GM23338 (cell line): ENCODE data around the gene THTPA. TPM values are rescaled to one million over a fixed set of nuclear protein-coding genes. Genes with fewer than 3 reads are reported as not detected.

Experiments
- ATAC-seq: fragments of 200-7000 bp; cut with Tn5 transposase; 3 replicates; pipeline ENCODE4 v1.9.1; 2020
- DNase-seq: peaks from one replicate; pipeline ENCODE4 v3.0.0-alpha.2; 2015; ENCODE audit warnings: low spot score
- H2AFZ ChIP-seq: fragments of 200-600 bp; sonication (generic); 2 replicates; pipeline ENCODE4 v1.8.0; 2016; ENCODE audit warnings: antibody characterized with exemption, mild to moderate bottlenecking, moderate library complexity
- H3F3A ChIP-seq: fragments of 200-600 bp; sonication (generic); replicated peaks from 2 replicates; pipeline ENCODE4 v1.8.0; 2017; ENCODE audit warnings: antibody characterized with exemption, mixed run types, low read depth
- H3K27ac ChIP-seq: fragments of 200-600 bp; sonication (generic); 2 replicates; pipeline ENCODE4 v1.6.1; 2016; ENCODE audit warnings: low read depth
- H3K27me3 ChIP-seq: fragments of 200-600 bp; sonication (generic); 2 replicates; pipeline ENCODE4 v1.8.0; 2016; ENCODE audit warnings: mild to moderate bottlenecking, mixed run types, moderate library complexity; ENCODE audit not compliant: insufficient read depth
- H3K36me3 ChIP-seq: fragments of 200-600 bp; sonication (generic); 2 replicates; pipeline ENCODE4 v1.8.0; 2016; ENCODE audit warnings: mild to moderate bottlenecking; ENCODE audit not compliant: insufficient read depth
- H3K4me1 ChIP-seq: fragments of 200-600 bp; sonication (generic); 2 replicates; pipeline ENCODE4 v1.8.0; 2016; ENCODE audit warnings: mild to moderate bottlenecking, moderate library complexity; ENCODE audit not compliant: insufficient read depth
- H3K4me2 ChIP-seq: fragments of 200-600 bp; sonication (generic); 2 replicates; pipeline ENCODE4 v1.7.1; 2017; ENCODE audit warnings: mixed run types
- H3K4me3 ChIP-seq: fragments of 200-600 bp; sonication (generic); 2 replicates; pipeline ENCODE4 v1.6.1; 2016; ENCODE audit warnings: mixed run types
- H3K79me2 ChIP-seq: fragments of 200-600 bp; sonication (generic); replicated peaks from 2 replicates; pipeline ENCODE4 v1.8.0; 2017; ENCODE audit warnings: mild to moderate bottlenecking; ENCODE audit not compliant: insufficient read depth
- H3K9me2 ChIP-seq: fragments of 200-600 bp; sonication (generic); 2 replicates; pipeline ENCODE4 v1.8.0; 2017; ENCODE audit not compliant: insufficient read depth
- H4K20me1 ChIP-seq: fragments of 200-600 bp; sonication (generic); replicated peaks from 2 replicates; pipeline ENCODE4 v1.8.0; 2017; ENCODE audit warnings: mild to moderate bottlenecking; ENCODE audit not compliant: insufficient read depth
- H3K27ac Mint-ChIP-seq: 2 replicates; pipeline ENCODE4 v1.8.0; 2020; ENCODE audit warnings: inconsistent platforms, mild to moderate bottlenecking, moderate library complexity, mixed read lengths
- H3K27me3 Mint-ChIP-seq: 3 replicates; pipeline ENCODE4 v1.8.0; 2022; ENCODE audit warnings: low read depth, mild to moderate bottlenecking, moderate library complexity, mixed read lengths, inconsistent platforms; ENCODE audit not compliant: insufficient read depth, poor library complexity
- H3K36me3 Mint-ChIP-seq: 3 replicates; pipeline ENCODE4 v1.8.0; 2021; ENCODE audit warnings: low read depth, mild to moderate bottlenecking, inconsistent platforms, moderate library complexity, mixed read lengths
- H3K4me1 Mint-ChIP-seq: 3 replicates; pipeline ENCODE4 v1.8.0; 2020; ENCODE audit warnings: mild to moderate bottlenecking, inconsistent platforms, mixed read lengths
- H3K4me3 Mint-ChIP-seq: 3 replicates; pipeline ENCODE4 v1.8.0; 2021; ENCODE audit warnings: moderate library complexity, mild to moderate bottlenecking, inconsistent platforms, mixed read lengths
- H3K9me3 Mint-ChIP-seq: 3 replicates; pipeline ENCODE4 v1.8.0; 2020; ENCODE audit warnings: moderate library complexity, mild to moderate bottlenecking, inconsistent platforms, mixed read lengths
- JUNB ChIP-seq: IDR thresholded peaks from one replicate; pipeline ENCODE4 v1.6.1; 2016; ENCODE audit warnings: antibody characterized with exemption; ENCODE audit not compliant: unreplicated experiment
- POLR2AphosphoS5 ChIP-seq: IDR thresholded peaks from 2 replicates; pipeline ENCODE4 v1.6.1; 2016; ENCODE audit warnings: antibody characterized with exemption, low read depth
- STAT1 ChIP-seq: IDR thresholded peaks from one replicate; pipeline ENCODE4 v1.6.1; 2016; ENCODE audit warnings: antibody characterized with exemption; ENCODE audit not compliant: unreplicated experiment
- ZNF114 ChIP-seq: fragments of 250-450 bp; sonication (Bioruptor Pico); IDR thresholded peaks from 2 replicates; pipeline ENCODE4 v1.5.0; 2020; ENCODE audit warnings: mild to moderate bottlenecking, moderate library complexity
- long read RNA-seq: library from polyadenylated mRNA; unstranded; transcript quantifications from one replicate; pipeline ENCODE4 v2.0.0, GENCODE V29; 2020; ENCODE audit not compliant: unreplicated experiment
- polyA plus RNA-seq: library from polyadenylated mRNA; unstranded; fragments of >200 nt; fragmentation: Nextera tagmentation; extraction: Ambion mirVana; gene quantifications from 2 replicates; pipeline ENCODE4 v1.2.1, GENCODE V29; 2016
- total RNA-seq: library from RNA; depleted of rRNA; stranded (reverse); fragments of >200 nt; shearing (Covaris generic); gene quantifications from 2 replicates; pipeline ENCODE4 v1.2.3, GENCODE V29; 2014; rRNA removed
- TF ChIP-seq, protein P1 (sequence below): fragments of 250-450 bp; sonication (Bioruptor Pico); IDR thresholded peaks from 2 replicates; pipeline ENCODE4 v1.5.0; 2020; ENCODE audit warnings: mild to moderate bottlenecking, moderate library complexity
- TF ChIP-seq, protein P2 (sequence below): IDR thresholded peaks from 2 replicates; pipeline ENCODE4 v1.6.1; 2016; ENCODE audit warnings: antibody characterized with exemption

Gene THTPA, protein sequence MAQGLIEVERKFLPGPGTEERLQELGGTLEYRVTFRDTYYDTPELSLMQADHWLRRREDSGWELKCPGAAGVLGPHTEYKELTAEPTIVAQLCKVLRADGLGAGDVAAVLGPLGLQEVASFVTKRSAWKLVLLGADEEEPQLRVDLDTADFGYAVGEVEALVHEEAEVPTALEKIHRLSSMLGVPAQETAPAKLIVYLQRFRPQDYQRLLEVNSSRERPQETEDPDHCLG
- total RNA-seq (15.0 and 21.3 TPM in 2 replicates), polyA plus RNA-seq (6.3 and 8.6 TPM in 2 replicates)
- long read RNA-seq, transcript THTPA-205 (2 exons, 571 nt): major isoform, 10 of 34 reads
- long read RNA-seq, transcript THTPA-201 (2 exons, 2,860 nt): major isoform, 10 of 34 reads
- long read RNA-seq, partial matches to known transcripts: 1 of 34 reads
- long read RNA-seq, other reads (novel, unspliced or antisense): 3 of 34 reads

DNA sequence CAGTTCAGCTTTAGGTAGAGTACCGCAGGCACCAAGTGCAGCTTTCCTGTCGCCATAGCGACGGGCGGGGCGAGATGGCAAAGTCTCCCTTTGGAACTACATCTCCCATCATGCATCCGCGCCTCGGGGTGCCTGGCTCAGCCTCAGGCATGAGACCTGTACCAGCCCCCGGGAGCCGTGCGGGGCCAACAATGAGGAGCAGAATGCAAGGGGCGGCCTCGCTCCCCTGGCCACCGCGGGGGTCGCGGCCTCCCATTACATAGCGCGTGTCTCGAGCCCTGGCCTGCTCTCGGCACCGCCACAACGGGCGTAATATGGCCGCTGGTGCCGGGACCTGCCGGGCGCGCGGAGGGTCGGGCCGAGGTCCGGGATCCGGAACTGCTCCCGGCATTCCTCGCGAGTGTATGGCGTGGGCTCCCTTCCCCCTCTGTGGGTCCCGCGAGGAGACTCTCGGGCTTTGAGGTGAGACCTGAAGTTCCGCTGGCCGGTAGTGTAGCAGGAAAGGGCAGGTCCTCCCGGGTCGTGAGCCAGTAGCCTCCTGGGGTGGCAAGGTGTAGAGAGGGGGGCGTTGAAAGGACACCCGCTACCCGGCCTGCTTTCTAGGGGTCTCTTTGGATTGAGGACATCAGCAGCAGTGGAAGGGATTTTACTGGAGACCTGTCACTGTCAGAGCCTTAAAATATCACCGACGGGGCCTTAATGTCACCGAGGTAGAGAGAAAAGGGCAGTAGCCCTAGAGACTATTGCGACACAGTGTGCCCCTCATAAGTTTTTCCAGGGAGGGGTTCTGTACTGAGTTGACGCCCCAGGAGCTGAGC lies at the start of gene THTPA:
THTPA (plus strand) TSS at position 390 of the 818 bp plus-strand sequence. CDS start 487 bp downstream, outside the sequence.
- H3K36me3 Mint-ChIP-seq: peaks cover 33% of the 10 kb centered on the region
- Histone ChIP-seq H3K9me2 (no peaks in the 10 kb centered on the region), H3K79me2 (peaks cover 20% of the 10 kb centered on the region), H3K4me1 (peaks cover 42% of the 10 kb centered on the region), H3K4me2 (peak within 1 kb of the TSS; percentile 95), H4K20me1 (no peaks in the 10 kb centered on the region; the same call in 1 of the 2 replicates), H3K36me3 (no peaks in the 10 kb centered on the region; the same call in 1 of the 2 replicates), H2AFZ (peak within 1 kb of the TSS; percentile 95), H3K27ac (peak within 1 kb of the TSS; percentile 90), H3K27me3 (no peaks in the 10 kb centered on the region), H3K4me3 (peak within 1 kb of the TSS; percentile 74), H3F3A (peaks cover 13% of the 10 kb centered on the region; the same call in 1 of the 2 replicates)
- H3K4me3 Mint-ChIP-seq: peak within 1 kb of the TSS; percentile 92
- peak within 1 kb of the TSS; percentile 92 for H3K27ac Mint-ChIP-seq
- TF ChIP-seq JUNB (no peak), STAT1 (no peak), POLR2AphosphoS5 (peak; percentile 34), ZNF114 (CRISPR knock-in tag) (no peak)
- TF ChIP-seq, protein P1, sequence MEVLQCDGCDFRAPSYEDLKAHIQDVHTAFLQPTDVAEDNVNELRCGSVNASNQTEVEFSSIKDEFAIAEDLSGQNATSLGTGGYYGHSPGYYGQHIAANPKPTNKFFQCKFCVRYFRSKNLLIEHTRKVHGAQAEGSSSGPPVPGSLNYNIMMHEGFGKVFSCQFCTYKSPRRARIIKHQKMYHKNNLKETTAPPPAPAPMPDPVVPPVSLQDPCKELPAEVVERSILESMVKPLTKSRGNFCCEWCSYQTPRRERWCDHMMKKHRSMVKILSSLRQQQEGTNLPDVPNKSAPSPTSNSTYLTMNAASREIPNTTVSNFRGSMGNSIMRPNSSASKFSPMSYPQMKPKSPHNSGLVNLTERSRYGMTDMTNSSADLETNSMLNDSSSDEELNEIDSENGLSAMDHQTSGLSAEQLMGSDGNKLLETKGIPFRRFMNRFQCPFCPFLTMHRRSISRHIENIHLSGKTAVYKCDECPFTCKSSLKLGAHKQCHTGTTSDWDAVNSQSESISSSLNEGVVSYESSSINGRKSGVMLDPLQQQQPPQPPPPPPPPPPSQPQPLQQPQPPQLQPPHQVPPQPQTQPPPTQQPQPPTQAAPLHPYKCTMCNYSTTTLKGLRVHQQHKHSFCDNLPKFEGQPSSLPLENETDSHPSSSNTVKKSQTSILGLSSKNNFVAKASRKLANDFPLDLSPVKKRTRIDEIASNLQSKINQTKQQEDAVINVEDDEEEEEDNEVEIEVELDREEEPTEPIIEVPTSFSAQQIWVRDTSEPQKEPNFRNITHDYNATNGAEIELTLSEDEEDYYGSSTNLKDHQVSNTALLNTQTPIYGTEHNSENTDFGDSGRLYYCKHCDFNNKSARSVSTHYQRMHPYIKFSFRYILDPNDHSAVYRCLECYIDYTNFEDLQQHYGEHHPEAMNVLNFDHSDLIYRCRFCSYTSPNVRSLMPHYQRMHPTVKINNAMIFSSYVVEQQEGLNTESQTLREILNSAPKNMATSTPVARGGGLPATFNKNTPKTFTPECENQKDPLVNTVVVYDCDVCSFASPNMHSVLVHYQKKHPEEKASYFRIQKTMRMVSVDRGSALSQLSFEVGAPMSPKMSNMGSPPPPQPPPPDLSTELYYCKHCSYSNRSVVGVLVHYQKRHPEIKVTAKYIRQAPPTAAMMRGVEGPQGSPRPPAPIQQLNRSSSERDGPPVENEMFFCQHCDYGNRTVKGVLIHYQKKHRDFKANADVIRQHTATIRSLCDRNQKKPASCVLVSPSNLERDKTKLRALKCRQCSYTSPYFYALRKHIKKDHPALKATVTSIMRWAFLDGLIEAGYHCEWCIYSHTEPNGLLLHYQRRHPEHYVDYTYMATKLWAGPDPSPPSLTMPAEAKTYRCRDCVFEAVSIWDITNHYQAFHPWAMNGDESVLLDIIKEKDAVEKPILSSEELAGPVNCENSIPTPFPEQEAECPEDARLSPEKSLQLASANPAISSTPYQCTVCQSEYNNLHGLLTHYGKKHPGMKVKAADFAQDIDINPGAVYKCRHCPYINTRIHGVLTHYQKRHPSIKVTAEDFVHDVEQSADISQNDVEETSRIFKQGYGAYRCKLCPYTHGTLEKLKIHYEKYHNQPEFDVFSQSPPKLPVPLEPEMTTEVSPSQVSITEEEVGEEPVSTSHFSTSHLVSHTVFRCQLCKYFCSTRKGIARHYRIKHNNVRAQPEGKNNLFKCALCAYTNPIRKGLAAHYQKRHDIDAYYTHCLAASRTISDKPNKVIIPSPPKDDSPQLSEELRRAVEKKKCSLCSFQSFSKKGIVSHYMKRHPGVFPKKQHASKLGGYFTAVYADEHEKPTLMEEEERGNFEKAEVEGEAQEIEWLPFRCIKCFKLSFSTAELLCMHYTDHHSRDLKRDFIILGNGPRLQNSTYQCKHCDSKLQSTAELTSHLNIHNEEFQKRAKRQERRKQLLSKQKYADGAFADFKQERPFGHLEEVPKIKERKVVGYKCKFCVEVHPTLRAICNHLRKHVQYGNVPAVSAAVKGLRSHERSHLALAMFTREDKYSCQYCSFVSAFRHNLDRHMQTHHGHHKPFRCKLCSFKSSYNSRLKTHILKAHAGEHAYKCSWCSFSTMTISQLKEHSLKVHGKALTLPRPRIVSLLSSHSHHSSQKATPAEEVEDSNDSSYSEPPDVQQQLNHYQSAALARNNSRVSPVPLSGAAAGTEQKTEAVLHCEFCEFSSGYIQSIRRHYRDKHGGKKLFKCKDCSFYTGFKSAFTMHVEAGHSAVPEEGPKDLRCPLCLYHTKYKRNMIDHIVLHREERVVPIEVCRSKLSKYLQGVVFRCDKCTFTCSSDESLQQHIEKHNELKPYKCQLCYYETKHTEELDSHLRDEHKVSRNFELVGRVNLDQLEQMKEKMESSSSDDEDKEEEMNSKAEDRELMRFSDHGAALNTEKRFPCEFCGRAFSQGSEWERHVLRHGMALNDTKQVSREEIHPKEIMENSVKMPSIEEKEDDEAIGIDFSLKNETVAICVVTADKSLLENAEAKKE (CRISPR knock-in tag): no peak
- TF ChIP-seq, protein P2, sequence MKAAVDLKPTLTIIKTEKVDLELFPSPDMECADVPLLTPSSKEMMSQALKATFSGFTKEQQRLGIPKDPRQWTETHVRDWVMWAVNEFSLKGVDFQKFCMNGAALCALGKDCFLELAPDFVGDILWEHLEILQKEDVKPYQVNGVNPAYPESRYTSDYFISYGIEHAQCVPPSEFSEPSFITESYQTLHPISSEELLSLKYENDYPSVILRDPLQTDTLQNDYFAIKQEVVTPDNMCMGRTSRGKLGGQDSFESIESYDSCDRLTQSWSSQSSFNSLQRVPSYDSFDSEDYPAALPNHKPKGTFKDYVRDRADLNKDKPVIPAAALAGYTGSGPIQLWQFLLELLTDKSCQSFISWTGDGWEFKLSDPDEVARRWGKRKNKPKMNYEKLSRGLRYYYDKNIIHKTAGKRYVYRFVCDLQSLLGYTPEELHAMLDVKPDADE: peak; percentile 73; the same call in 1 of the 2 replicates
- no peaks in the 10 kb centered on the region for H3K9me3 Mint-ChIP-seq
- DNase-seq: peak; percentile 98
- peaks cover 48% of the 10 kb centered on the region for H3K4me1 Mint-ChIP-seq
- peaks cover 9% of the 10 kb centered on the region for H3K27me3 Mint-ChIP-seq
- ATAC-seq: peak; percentile 64
